GM21717 (cell line): ENCODE measurements around the gene TBPL1.

ENCODE experiments used
- ATAC-seq: cut with Tn5 transposase; IDR thresholded peaks from one replicate; pipeline ENCODE4 v1.9.1; 2021; ENCODE audit warnings: mild to moderate bottlenecking, moderate library complexity; ENCODE audit not compliant: unreplicated experiment

TBPL1 gene

GRCh38 chr6:134039116-134039515, 86.1 kb downstream of the TBPL1 start:
- ATAC-seq, result no peak
